Small intestine (tissue), 7 donors: ENCODE data around the gene NCR1. TPM values are rescaled to one million over a fixed set of nuclear protein-coding genes. Genes with fewer than 3 reads are reported as not detected.
"Not testable (repeated sequence)": the region's sequence is repeated elsewhere in the genome, so short reads cannot be mapped to it uniquely, and the experiment has no call there.

Source experiments
- DNase-seq, 2 donors: peaks; one replicate each; pipeline versions ENCODE4 v3.0.0 to v3.0.0-alpha.2; 2013
- FAIRE-seq: peaks from 2 replicates; lab custom pipeline; 2012; peaks lifted over from hg19 to GRCh38; lab: Jason Lieb, UNC
- H3K27ac ChIP-seq, 3 donors: one replicate each; pipeline ENCODE4 v1.5.1; 2013; ENCODE audit warnings: low read length in 2 of 3, mild to moderate bottlenecking in 2 of 3, control low read depth in 1 of 3, inconsistent platforms in 1 of 3, low read depth in 1 of 3, moderate library complexity in 1 of 3
- H3K27me3 ChIP-seq, 3 donors: one replicate each; pipeline ENCODE4 v1.6.1; 2013; ENCODE audit warnings: low read length in 3 of 3, inconsistent platforms in 1 of 3; ENCODE audit not compliant: control insufficient read depth in 3 of 3, insufficient read depth in 3 of 3
- H3K36me3 ChIP-seq, 3 donors: one replicate each; pipeline ENCODE4 v1.6.1; 2013; ENCODE audit warnings: low read length in 3 of 3, inconsistent platforms in 1 of 3, low read depth in 1 of 3, mild to moderate bottlenecking in 1 of 3, moderate library complexity in 1 of 3; ENCODE audit not compliant: control insufficient read depth in 3 of 3, insufficient read depth in 2 of 3
- H3K4me1 ChIP-seq, 3 donors: one replicate each; pipeline ENCODE4 v1.6.1; 2013; ENCODE audit warnings: low read length in 2 of 3, inconsistent platforms in 1 of 3, low read depth in 1 of 3, mild to moderate bottlenecking in 1 of 3, moderate library complexity in 1 of 3; ENCODE audit not compliant: control insufficient read depth in 3 of 3, insufficient read depth in 2 of 3
- H3K4me3 ChIP-seq, 3 donors: one replicate each; pipeline ENCODE4 v1.5.1; 2013; ENCODE audit warnings: low read length in 3 of 3, control low read depth in 1 of 3, inconsistent platforms in 1 of 3, low read depth in 1 of 3, mild to moderate bottlenecking in 1 of 3, moderate library complexity in 1 of 3
- H3K9me3 ChIP-seq, 2 donors: one replicate each; pipeline ENCODE4 v1.6.1; 2013; ENCODE audit warnings: low read depth in 1 of 2, low read length in 1 of 2; ENCODE audit not compliant: control insufficient read depth in 2 of 2, insufficient read depth in 1 of 2
- WGBS, 3 donors: extraction: QIAGEN DNeasy Blood & Tissue Kit; methylation state at CpG; one replicate each; pipeline ENCODE4 v1.1.7; 2013; 5-methylcytosine and 5-hydroxymethylcytosine counted together
- polyA plus RNA-seq, 4 donors: library from polyadenylated mRNA; stranded (reverse) in 3 of 4; unstranded in 1 of 4; fragments of 200-250 nt in 3 of 4; fragments of 120-200 nt in 1 of 4; gene quantifications; one replicate each; pipeline versions ENCODE4 v1.2.1 to v1.2.3, GENCODE V29; 2013
- donor health status: healthy with polysubstance abuse.
- donor health status: control.
- donor health status: control.
- donor health status: Bipolar disorder and iron deficiency.
- donor health status: healthy.

The NCR1 gene
- polyA plus RNA-seq, 4 donors = 0.16 to 0.77 TPM; not detected in 2

GRCh38 chr19:54943772-54944361, 37.9 kb downstream of the NCR1 start:
- FAIRE-seq, H3K36me3 ChIP-seq, H3K27ac ChIP-seq, H3K4me3 ChIP-seq, DNase-seq, H3K27me3 ChIP-seq, H3K4me1 ChIP-seq, H3K9me3 ChIP-seq: not testable (repeated sequence)
- WGBS, 3 donors = 48 to 63% (median 53%) methylated on average over 11 of the region's 11 CpGs

GRCh38 chr19:54947381-54947780, 41.4 kb downstream of the NCR1 start, which contains the start of gene NLRP7:
Gene NLRP7 (minus strand): TSS chr19:54947530.
- no peak for FAIRE-seq
- no peaks in the 10 kb centered on the region for H3K27me3 ChIP-seq
- DNase-seq = no peak
- no peak within 1 kb of the TSS for H3K4me3 ChIP-seq
- no peak within 1 kb of the TSS for H3K27ac ChIP-seq
- no peaks in the 10 kb centered on the region for H3K9me3 ChIP-seq
- H3K36me3 ChIP-seq = no peaks in the 10 kb centered on the region
- 70 to 84% (median 82%) methylated on average over 6 to 8 of the region's 8 CpGs for WGBS, 3 donors
- H3K4me1 ChIP-seq = no peaks in the 10 kb centered on the region

GRCh38 chr19:54949412-54949811, 43.5 kb downstream of the NCR1 start:
- 7 to 42% (median 11%) methylated on average over 2 of the region's 2 CpGs for WGBS, 3 donors
- Histone ChIP-seq H3K4me1 (no peaks in the 10 kb centered on the region), H3K27ac (no peak overlapping the region), H3K36me3 (no peaks in the 10 kb centered on the region), H3K9me3 (no peaks in the 10 kb centered on the region), H3K27me3 (no peaks in the 10 kb centered on the region), H3K4me3 (no peak overlapping the region)
- DNase-seq (no peak), FAIRE-seq (no peak)

GRCh38 chr19:54950580-54950979, 44.6 kb downstream of the NCR1 start:
- not testable (repeated sequence) for H3K4me1 ChIP-seq, FAIRE-seq, H3K27ac ChIP-seq, H3K36me3 ChIP-seq, H3K9me3 ChIP-seq, H3K27me3 ChIP-seq, DNase-seq, H3K4me3 ChIP-seq
- WGBS, 3 donors = 55 to 66% (median 60%) methylated on average over 8 to 10 of the region's 10 CpGs

GRCh38 chr19:54952591-54953344, 46.8 kb downstream of the NCR1 start:
- H3K36me3 ChIP-seq = no peaks in the 10 kb centered on the region
- WGBS, 3 donors = 85 to 88% (median 87%) methylated on average over 23 of the region's 23 CpGs
- no peak overlapping the region for H3K4me3 ChIP-seq
- DNase-seq = no peak
- H3K27ac ChIP-seq = no peak overlapping the region
- no peaks in the 10 kb centered on the region for H3K4me1 ChIP-seq
- H3K27me3 ChIP-seq = no peaks in the 10 kb centered on the region
- no peaks in the 10 kb centered on the region for H3K9me3 ChIP-seq
- no peak for FAIRE-seq

- not testable (repeated sequence) for FAIRE-seq, H3K9me3 ChIP-seq, H3K4me3 ChIP-seq, H3K4me1 ChIP-seq, H3K36me3 ChIP-seq, H3K27me3 ChIP-seq, DNase-seq, H3K27ac ChIP-seq
- WGBS, 3 donors = 68 to 79% (median 71%) methylated on average over 10 of the region's 10 CpGs
Measured at GRCh38 chr19:54953345-54953713, 47.4 kb downstream of the NCR1 start.

- H3K27ac ChIP-seq = no peak overlapping the region
- no peak overlapping the region for H3K4me3 ChIP-seq
- no peaks in the 10 kb centered on the region for H3K27me3 ChIP-seq
- FAIRE-seq (no peak), DNase-seq (no peak)
- no peaks in the 10 kb centered on the region for H3K4me1 ChIP-seq
- no peaks in the 10 kb centered on the region for H3K9me3 ChIP-seq
- WGBS, 3 donors = 82 to 91% (median 87%) methylated on average over 11 of the region's 11 CpGs
- H3K36me3 ChIP-seq = no peaks in the 10 kb centered on the region
Measured at GRCh38 chr19:54955376-54955775, 49.4 kb downstream of the NCR1 start.

GRCh38 chr19:54959840-54960239, 53.9 kb downstream of the NCR1 start:
- Histone ChIP-seq H3K4me3 (no peak overlapping the region), H3K27me3 (no peaks in the 10 kb centered on the region), H3K36me3 (no peaks in the 10 kb centered on the region), H3K27ac (no peak overlapping the region), H3K9me3 (no peaks in the 10 kb centered on the region), H3K4me1 (no peaks in the 10 kb centered on the region)
- DNase-seq (no peak), FAIRE-seq (no peak)
- 56 to 64% (median 57%) methylated on average over 8 of the region's 8 CpGs for WGBS, 3 donors
